Mesenteric fat pad (tissue), 1 donor: ENCODE measurements around the gene ZMPSTE24. TPM values are rescaled to one million over a fixed set of nuclear protein-coding genes. Genes with fewer than 3 reads are reported as not detected.
"Not testable (repeated sequence)": the region's sequence is repeated elsewhere in the genome, so short reads cannot be mapped to it uniquely, and the experiment has no call there.

Source experiments
- DNase-seq: peaks from one replicate; pipeline ENCODE4 v3.0.0-alpha.2; 2020; ENCODE audit warnings: low spot score
- long read RNA-seq: library from polyadenylated mRNA; unstranded; transcript quantifications from one replicate; pipeline ENCODE4 v2.0.0, GENCODE V29; 2020
- total RNA-seq: library from RNA; stranded (reverse); fragmentation: NEBNext Ultra II Directional; extraction: Animal tissue kit (Norgen Biotek cat#: 25700); gene quantifications from one replicate; pipeline ENCODE4 v1.2.1, GENCODE V29; 2021
- donor health status: DM: yes; HTN: yes; CAD: no.

ZMPSTE24 gene
- total RNA-seq = 41.3 TPM
- long read RNA-seq, transcript ZMPSTE24-201 (10 exons, 3,108 nt) = major isoform, 48 of 56 reads
- long read RNA-seq, partial matches to known transcripts = 5 of 56 reads
- long read RNA-seq, other reads (novel, unspliced or antisense) = 2 of 56 reads

- DNase-seq = peak; percentile 98
These were observed at the start of gene ZMPSTE24 for GRCh38 chr1:40257688-40258444. TSS of gene ZMPSTE24 (plus strand) at chr1:40258236. CDS start at chr1:40258272, 36 bp downstream.

- DNase-seq = no peak
These were observed 47.4 kb upstream of the ZMPSTE24 start for GRCh38 chr1:40210511-40211204.

- DNase-seq = no peak
These were observed 39.7 kb upstream of the ZMPSTE24 start for GRCh38 chr1:40218333-40218732.

- not testable (repeated sequence) for DNase-seq
These were observed 36.5 kb upstream of the ZMPSTE24 start for GRCh38 chr1:40221471-40221905.

GRCh38 chr1:40221977-40222772 lies 35.9 kb upstream of the ZMPSTE24 start:
- no peak for DNase-seq

- DNase-seq = no peak
These were observed 34.0 kb upstream of the ZMPSTE24 start for GRCh38 chr1:40224040-40224439.

- DNase-seq = no peak
These were observed 31.8 kb upstream of the ZMPSTE24 start for GRCh38 chr1:40226192-40226591.

GRCh38 chr1:40232444-40232843 lies 25.6 kb upstream of the ZMPSTE24 start:
- DNase-seq = no peak

GRCh38 chr1:40239626-40240025 lies 18.4 kb upstream of the ZMPSTE24 start:
- DNase-seq = no peak

- DNase-seq = no peak
These were observed 17.6 kb upstream of the ZMPSTE24 start for GRCh38 chr1:40240390-40240789.

GRCh38 chr1:40241362-40241761 lies 16.7 kb upstream of the ZMPSTE24 start:
- DNase-seq = no peak

GRCh38 chr1:40243351-40243750 lies 14.7 kb upstream of the ZMPSTE24 start:
- no peak for DNase-seq

GRCh38 chr1:40244138-40244744 lies 13.8 kb upstream of the ZMPSTE24 start:
- DNase-seq = no peak

GRCh38 chr1:40245686-40246085 lies 12.3 kb upstream of the ZMPSTE24 start:
- DNase-seq = no peak

- DNase-seq = no peak
These were observed 10.4 kb upstream of the ZMPSTE24 start, which contains the start of gene TMCO2 for GRCh38 chr1:40247655-40248054. TSS of gene TMCO2 (plus strand) at chr1:40247937. CDS start at chr1:40247994, 57 bp downstream.

- DNase-seq = no peak
These were observed 9.6 kb upstream of the ZMPSTE24 start for GRCh38 chr1:40248412-40248811.

GRCh38 chr1:40251456-40251855 lies 6.6 kb upstream of the ZMPSTE24 start:
- no peak for DNase-seq

- DNase-seq = no peak
These were observed 5.4 kb upstream of the ZMPSTE24 start for GRCh38 chr1:40252601-40253000.

GRCh38 chr1:40255231-40255630 lies 2.8 kb upstream of the ZMPSTE24 start:
- no peak for DNase-seq

- no peak for DNase-seq
These were observed 1.5 kb upstream of the ZMPSTE24 start for GRCh38 chr1:40256401-40257084.
